A673 (cell line): ENCODE results near the gene TMEM43. TPM values are rescaled to one million over a fixed set of nuclear protein-coding genes. Genes with fewer than 3 reads are reported as not detected.

ENCODE experiments used
- BruUV-seq: library from RNA; stranded (reverse); fragments of 400-500 nt; replicated peaks from 2 replicates; lab custom pipeline; 2021; lab: Mats Ljungman, UMichigan
- CTCF ChIA-PET: fragments of 300-600 bp; sonication (Branson Sonifier 250); formaldehyde crosslinking; loops from one replicate; lab custom pipeline; 2022; ENCODE audit warnings: antibody characterized with exemption; lab: Charles Lee
- POLR2A ChIA-PET: fragments of 300-600 bp; sonication (Branson Sonifier 250); formaldehyde crosslinking; loops from one replicate; lab custom pipeline; 2022; ENCODE audit warnings: antibody characterized with exemption; ENCODE audit not compliant: low non-redundant PET; lab: Charles Lee
- DNase-seq: peaks from one replicate; pipeline ENCODE4 v3.0.0-alpha.2; 2015; ENCODE audit warnings: low spot score
- H3K27ac ChIP-seq: fragments of 200-600 bp; sonication (generic); 2 replicates; pipeline ENCODE4 v1.5.1; 2016; ENCODE audit warnings: mixed run types, low read depth, mild to moderate bottlenecking, mixed read lengths, antibody characterized with exemption, low read length; ENCODE audit not compliant: poor library complexity, severe bottlenecking
- H3K27me3 ChIP-seq: fragments of 200-600 bp; sonication (generic); replicated peaks from 2 replicates; pipeline ENCODE4 v1.6.1; 2017; ENCODE audit warnings: mixed run types, low read depth, mild to moderate bottlenecking, mixed read lengths, antibody characterized with exemption, low read length; ENCODE audit not compliant: insufficient read depth, poor library complexity
- H3K36me3 ChIP-seq: fragments of 200-600 bp; sonication (generic); 2 replicates; pipeline ENCODE4 v1.6.1; 2016; ENCODE audit warnings: mixed run types, mild to moderate bottlenecking, mixed read lengths, antibody characterized with exemption, low read length; ENCODE audit not compliant: insufficient read depth, poor library complexity, severe bottlenecking
- H3K4me1 ChIP-seq: fragments of 200-600 bp; sonication (generic); 2 replicates; pipeline ENCODE4 v1.6.1; 2017; ENCODE audit warnings: mixed run types, mild to moderate bottlenecking, mixed read lengths, antibody characterized with exemption, low read length; ENCODE audit not compliant: insufficient read depth, poor library complexity, severe bottlenecking
- H3K4me3 ChIP-seq: fragments of 200-600 bp; sonication (generic); 2 replicates; pipeline ENCODE4 v1.5.1; 2016; ENCODE audit warnings: low read depth, mixed run types, mild to moderate bottlenecking, mixed read lengths, low read length; ENCODE audit not compliant: poor library complexity, severe bottlenecking
- H3K9me3 ChIP-seq: fragments of 200-600 bp; sonication (generic); 2 replicates; pipeline ENCODE4 v1.6.1; 2016; ENCODE audit warnings: mixed run types, low read depth, mild to moderate bottlenecking, mixed read lengths, antibody characterized with exemption, low read length; ENCODE audit not compliant: poor library complexity, severe bottlenecking
- CTCF ChIP-seq: fragments of 300-800, 200-600 bp; sonication (generic); conservative IDR thresholded peaks from 2 replicates; pipeline ENCODE4 v1.5.1; 2017; ENCODE audit warnings: low read depth, mild to moderate bottlenecking, antibody characterized with exemption, low read length, moderate library complexity, mixed read lengths
- EZH2 ChIP-seq: fragments of 200-600 bp; sonication (generic); IDR thresholded peaks from 2 replicates; pipeline ENCODE4 v1.6.1; 2017; ENCODE audit warnings: borderline replicate concordance, low read depth, mild to moderate bottlenecking, mixed read lengths, antibody characterized with exemption, low read length; ENCODE audit not compliant: poor library complexity, severe bottlenecking
- intact Hi-C: fragments of 100-400 bp; cut with micrococcal nuclease; formaldehyde crosslinking; loops from one replicate; pipeline ENCODE4 v1.10.0; 2022; ENCODE audit not compliant: unreplicated experiment
- total RNA-seq: library from RNA; stranded (reverse); gene quantifications from 2 replicates; pipeline ENCODE4 v1.2.3, GENCODE V29; 2021

Gene TMEM43
- total RNA-seq, 1 experiment from 2014 or later = 55.6 TPM

GRCh38 chr3:14110699-14111098 is 14.2 kb upstream of the TMEM43 start:
- ChIA-PET POLR2A (interaction anchor here (0.5 kb wide), 1 partner anchor 13 kb away, joined by 3 read pairs; no protein-coding TSS in a partner anchor), CTCF (no interaction called here)
- DNase-seq = no peak
- H3K9me3 ChIP-seq = no peaks in the 10 kb centered on the region
- H3K27me3 ChIP-seq = no peaks in the 10 kb centered on the region
- intact Hi-C loops = no loop called here
- H3K4me1 ChIP-seq = no peaks in the 10 kb centered on the region
- H3K27ac ChIP-seq = no peak overlapping the region
- TF ChIP-seq CTCF = no peak
- no peak for TF ChIP-seq EZH2
- no TSS peak for BruUV-seq
- H3K4me3 ChIP-seq = no peak overlapping the region
- peaks cover 29% of the 10 kb centered on the region for H3K36me3 ChIP-seq

GRCh38 chr3:14113965-14114635 is 10.8 kb upstream of the TMEM43 start:
- Histone ChIP-seq H3K36me3 (peaks cover 29% of the 10 kb centered on the region), H3K9me3 (no peaks in the 10 kb centered on the region), H3K4me3 (no peak overlapping the region), H3K27ac (no peak overlapping the region), H3K4me1 (peaks cover 7% of the 10 kb centered on the region), H3K27me3 (no peaks in the 10 kb centered on the region)
- intact Hi-C loops = loop anchor here (1.0 kb wide), 1 partner anchor 218 kb away; no protein-coding TSS in a partner anchor
- POLR2A ChIA-PET = no interaction called here
- BruUV-seq = no TSS peak
- CTCF ChIA-PET = interaction anchor here (1.6 kb wide), 1 partner anchor 217 kb away, joined by 6 read pairs; no protein-coding TSS in a partner anchor
- DNase-seq = no peak
- TF ChIP-seq CTCF = peak; percentile 48
- TF ChIP-seq EZH2 = no peak

GRCh38 chr3:14117468-14118399 is 7.1 kb upstream of the TMEM43 start:
- Histone ChIP-seq H3K27ac (no peak overlapping the region), H3K36me3 (peaks cover 24% of the 10 kb centered on the region), H3K4me1 (peaks cover 12% of the 10 kb centered on the region), H3K4me3 (no peak overlapping the region), H3K27me3 (no peaks in the 10 kb centered on the region), H3K9me3 (no peaks in the 10 kb centered on the region)
- BruUV-seq = no TSS peak
- ChIA-PET CTCF (no interaction called here), POLR2A (no interaction called here)
- DNase-seq = no peak
- TF ChIP-seq CTCF (no peak), EZH2 (no peak)
- intact Hi-C loops = no loop called here
